ENCODE results near the gene CTXND2. TPM values are rescaled to one million over a fixed set of nuclear protein-coding genes. Genes with fewer than 3 reads are reported as not detected.
"Not testable (repeated sequence)": the region's sequence is repeated elsewhere in the genome, so short reads cannot be mapped to it uniquely, and the experiment has no call there.

The CTXND2 gene
- polyA plus RNA-seq, 1 of the 3 experiments (the other 2 are of a cell fraction), result not detected

DNA sequence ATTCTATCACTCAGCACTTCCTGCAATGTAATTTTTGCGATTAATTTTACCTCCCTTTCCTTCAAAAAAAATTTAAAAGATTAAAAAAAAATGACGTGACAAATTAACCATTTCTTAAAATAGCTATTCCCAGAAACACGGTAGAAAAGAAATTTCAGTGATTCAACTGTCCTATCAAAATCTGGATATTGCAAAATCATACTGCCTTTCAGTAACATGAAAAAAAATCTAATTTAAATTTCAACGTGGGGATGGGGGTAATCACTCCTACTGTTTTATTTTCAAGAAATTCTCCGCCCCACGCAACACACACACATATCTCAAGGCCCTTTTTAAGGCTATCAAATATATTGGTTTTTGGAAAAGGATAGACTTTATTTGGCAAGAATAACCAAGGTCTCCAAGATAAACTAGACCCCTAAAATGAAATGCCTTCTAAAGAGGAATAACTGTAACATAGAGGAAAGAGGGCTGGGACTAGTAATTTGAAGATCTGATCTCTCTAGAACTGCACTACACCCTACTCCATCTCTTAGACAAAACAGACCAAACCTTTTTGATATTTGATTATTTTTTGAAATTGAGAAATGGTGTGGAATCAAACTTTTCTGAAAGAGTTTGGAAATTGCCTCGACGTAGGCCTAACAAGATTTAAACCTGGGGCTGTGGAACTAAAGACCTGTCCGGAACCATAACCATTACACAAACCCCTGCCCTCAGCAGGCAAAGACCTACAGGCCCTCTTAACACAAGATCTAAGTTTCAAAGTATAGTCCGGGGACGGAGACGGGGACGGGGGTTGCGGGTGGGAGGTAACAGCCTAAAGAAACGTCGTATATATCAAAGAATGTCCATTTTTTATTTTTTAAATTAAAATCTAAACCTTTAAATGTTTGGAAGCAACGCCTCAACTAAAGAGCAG lies 11.5 kb upstream of the CTXND2 start:
- ChIA-PET CTCF (no interaction called here), POLR2A (no interaction called here)
- peak; percentile 37 for DNase-seq

DNA sequence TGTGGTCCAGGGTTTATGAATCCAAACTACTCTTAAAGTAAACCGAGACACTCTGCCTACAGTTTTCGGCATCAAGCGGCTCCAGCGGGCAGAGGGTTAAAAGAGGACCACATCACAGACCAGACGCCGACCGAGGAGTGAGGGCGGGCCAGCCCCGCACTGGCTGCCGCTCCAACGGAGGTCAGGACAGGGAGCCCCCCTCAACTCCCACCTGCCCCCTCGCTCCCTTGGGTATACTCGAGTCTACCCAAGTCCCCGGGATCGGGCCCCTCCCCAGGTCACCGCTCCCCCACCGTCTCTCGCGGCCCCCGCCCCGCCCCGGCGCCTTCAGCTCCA lies 10.8 kb upstream of the CTXND2 start:
- peaks cover 0 to 5% of the 10 kb centered on the region in 2 experiments for H3K36me3 ChIP-seq (replicated peaks in 1 of 2; ENCODE audit: control insufficient read depth in 1 of 2, insufficient read depth in 2 of 2, low read length in 1 of 2)
- peak overlapping the region; percentile 88 for H2AFZ ChIP-seq (ENCODE audit: low read depth)
- H3K4me2 ChIP-seq, result peak overlapping the region; percentile 84
- H3K9ac ChIP-seq, result peak overlapping the region; percentile 84
- H3K79me2 ChIP-seq (ENCODE audit: insufficient read depth), result peaks cover 54% of the 10 kb centered on the region
- TF ChIP-seq YY1 (IDR thresholded peaks at IDR 0.05; ENCODE audit: low read depth) (no peak), SIN3A (IDR thresholded peaks at IDR 0.05; ENCODE audit: borderline replicate concordance, low read depth, low read length) (0 out of 2 replicates have a peak, but pooled peaks have one; percentile 9), CHD2 (IDR thresholded peaks at IDR 0.05; ENCODE audit: low read length, partially characterized antibody) (peak; percentile 13), JUND (IDR thresholded peaks at IDR 0.05) (no peak), RCOR1 (IDR thresholded peaks at IDR 0.05; ENCODE audit: low read length) (no peak)
- TF ChIP-seq, protein P1, sequence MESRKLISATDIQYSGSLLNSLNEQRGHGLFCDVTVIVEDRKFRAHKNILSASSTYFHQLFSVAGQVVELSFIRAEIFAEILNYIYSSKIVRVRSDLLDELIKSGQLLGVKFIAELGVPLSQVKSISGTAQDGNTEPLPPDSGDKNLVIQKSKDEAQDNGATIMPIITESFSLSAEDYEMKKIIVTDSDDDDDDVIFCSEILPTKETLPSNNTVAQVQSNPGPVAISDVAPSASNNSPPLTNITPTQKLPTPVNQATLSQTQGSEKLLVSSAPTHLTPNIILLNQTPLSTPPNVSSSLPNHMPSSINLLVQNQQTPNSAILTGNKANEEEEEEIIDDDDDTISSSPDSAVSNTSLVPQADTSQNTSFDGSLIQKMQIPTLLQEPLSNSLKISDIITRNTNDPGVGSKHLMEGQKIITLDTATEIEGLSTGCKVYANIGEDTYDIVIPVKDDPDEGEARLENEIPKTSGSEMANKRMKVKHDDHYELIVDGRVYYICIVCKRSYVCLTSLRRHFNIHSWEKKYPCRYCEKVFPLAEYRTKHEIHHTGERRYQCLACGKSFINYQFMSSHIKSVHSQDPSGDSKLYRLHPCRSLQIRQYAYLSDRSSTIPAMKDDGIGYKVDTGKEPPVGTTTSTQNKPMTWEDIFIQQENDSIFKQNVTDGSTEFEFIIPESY (IDR thresholded peaks at IDR 0.05; ENCODE audit: borderline replicate concordance, low read depth), result no peak
- H3K9me3 ChIP-seq, result no peaks in the 10 kb centered on the region
- peak overlapping the region; percentile 59 to 75 for H3K4me3 ChIP-seq (ENCODE audit: low read depth in 2 of 2, low read length in 1 of 2)
- peak overlapping the region; percentile 76 to 89 for H3K27ac ChIP-seq (ENCODE audit: low read depth in 2 of 2, low read length in 1 of 2)
- ChIA-PET CTCF (no interaction called here), POLR2A (no interaction called here)
- H4K20me1 ChIP-seq (ENCODE audit: insufficient read depth), result peaks cover 4% of the 10 kb centered on the region; the same call in 1 of the 2 replicates
- WGBS (ENCODE audit: low lambda C conversion rate), result 1% methylated on average over 15 of the region's 23 CpGs
- H3F3A ChIP-seq (replicated peaks; ENCODE audit: insufficient read depth), result peaks cover 9% of the 10 kb centered on the region
- no peaks in the 10 kb centered on the region for H3K9me2 ChIP-seq
- peaks cover 0 to 10% of the 10 kb centered on the region in 2 experiments; a peak in 2 of 4 replicates for H3K4me1 ChIP-seq (ENCODE audit: control insufficient read depth in 1 of 2, insufficient read depth in 2 of 2, low read depth in 1 of 2, low read length in 1 of 2)
- H3K27me3 ChIP-seq (ENCODE audit: insufficient read depth), result no peaks in the 10 kb centered on the region
- DNase-seq, result no peak

More for the DNA sequence above, 11.5 kb upstream of the CTXND2 start:
- Histone ChIP-seq H3K9me2 (no peaks in the 10 kb centered on the region), H2AFZ (ENCODE audit: low read depth) (peak overlapping the region; percentile 88), H3K36me3 (replicated peaks in 1 of 2; ENCODE audit: control insufficient read depth in 1 of 2, insufficient read depth in 2 of 2, low read length in 1 of 2) (peaks cover 0 to 5% of the 10 kb centered on the region in 2 experiments), H3K27me3 (ENCODE audit: insufficient read depth) (no peaks in the 10 kb centered on the region), H3K9me3 (no peaks in the 10 kb centered on the region), H3K9ac (peak overlapping the region; percentile 84), H3F3A (replicated peaks; ENCODE audit: insufficient read depth) (peaks cover 6% of the 10 kb centered on the region), H4K20me1 (ENCODE audit: insufficient read depth) (peaks cover 4% of the 10 kb centered on the region; the same call in 1 of the 2 replicates), H3K4me2 (peak overlapping the region; percentile 84), H3K27ac (ENCODE audit: low read depth in 2 of 2, low read length in 1 of 2) (peak overlapping the region; percentile 76 to 89), H3K4me1 (ENCODE audit: control insufficient read depth in 1 of 2, insufficient read depth in 2 of 2, low read depth in 1 of 2, low read length in 1 of 2) (peaks cover 0 to 10% of the 10 kb centered on the region in 2 experiments; a peak in 2 of 4 replicates), H3K4me3 (ENCODE audit: low read depth in 2 of 2, low read length in 1 of 2) (peak overlapping the region; percentile 59 to 75), H3K79me2 (ENCODE audit: insufficient read depth) (peaks cover 60% of the 10 kb centered on the region)
- no peak for TF ChIP-seq EP300 (IDR thresholded peaks at IDR 0.05; ENCODE audit: borderline replicate concordance in 1 of 2, low read depth in 1 of 2, low read length in 1 of 2)
- TF ChIP-seq GABPA (IDR thresholded peaks at IDR 0.05; ENCODE audit: low read depth), result no peak
- no peak for TF ChIP-seq ELF1 (IDR thresholded peaks at IDR 0.05)
- TF ChIP-seq JUND (IDR thresholded peaks at IDR 0.05), result no peak
- no peak for TF ChIP-seq MEF2A (IDR thresholded peaks at IDR 0.05; ENCODE audit: borderline replicate concordance, low read depth)
- TF ChIP-seq RAD21 (IDR thresholded peaks at IDR 0.05; ENCODE audit: low read length), result no peak
- TF ChIP-seq SIN3A (IDR thresholded peaks at IDR 0.05; ENCODE audit: borderline replicate concordance, low read depth, low read length), result 0 out of 2 replicates have a peak, but pooled peaks have one; percentile 11
- TF ChIP-seq CHD2 (IDR thresholded peaks at IDR 0.05; ENCODE audit: low read length, partially characterized antibody), result no peak
- WGBS (ENCODE audit: low lambda C conversion rate), result 12% methylated on average over 17 of the region's 17 CpGs

DNA sequence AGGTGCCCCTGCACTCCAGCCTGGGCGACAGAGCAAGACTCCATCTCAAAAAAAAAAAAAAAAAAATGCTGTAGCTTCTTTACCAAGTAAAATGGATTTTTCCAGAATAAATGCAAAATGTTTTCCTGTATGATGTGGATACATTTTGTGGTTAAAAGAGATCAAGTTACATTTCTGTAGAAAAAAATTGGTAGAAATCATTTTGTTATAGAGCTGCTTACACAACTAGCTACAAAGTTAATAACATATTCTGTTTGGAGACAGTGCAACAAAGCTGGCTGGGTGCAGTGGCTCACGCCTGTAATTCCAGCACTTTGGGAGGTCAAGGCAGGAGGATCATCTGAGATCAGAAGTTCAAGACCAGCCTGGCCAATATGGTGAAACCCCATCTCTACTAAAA lies 8.0 kb upstream of the CTXND2 start:
- H3K79me2 ChIP-seq (ENCODE audit: insufficient read depth), result peaks cover 25% of the 10 kb centered on the region
- CTCF ChIA-PET, result interaction anchor here (0.7 to 1.9 kb wide), 4 partner anchors 11 to 117 kb away, joined by 3 to 8 read pairs (median 4); no protein-coding TSS in a partner anchor
- DNase-seq, result not testable (repeated sequence)

More for the DNA sequence above, 8.0 kb upstream of the CTXND2 start:
- H3K27ac ChIP-seq (ENCODE audit: low read depth in 2 of 2, low read length in 1 of 2); H3K36me3 ChIP-seq (replicated peaks in 1 of 2; ENCODE audit: control insufficient read depth in 1 of 2, insufficient read depth in 2 of 2, low read length in 1 of 2); H4K20me1 ChIP-seq (ENCODE audit: insufficient read depth); H2AFZ ChIP-seq (ENCODE audit: low read depth); H3K4me3 ChIP-seq (ENCODE audit: low read depth in 2 of 2, low read length in 1 of 2); POLR2A ChIA-PET; H3K9me2 ChIP-seq; H3K9ac ChIP-seq; H3K9me3 ChIP-seq; H3K27me3 ChIP-seq (ENCODE audit: insufficient read depth); H3K4me2 ChIP-seq: not testable (repeated sequence)
- 95% methylated on average over 2 of the region's 2 CpGs for WGBS (ENCODE audit: low lambda C conversion rate)
- peaks cover 0 to 10% of the 10 kb centered on the region in 2 experiments; a peak in 2 of 4 replicates for H3K4me1 ChIP-seq (ENCODE audit: control insufficient read depth in 1 of 2, insufficient read depth in 2 of 2, low read depth in 1 of 2, low read length in 1 of 2)
- peaks cover 13% of the 10 kb centered on the region for H3F3A ChIP-seq (replicated peaks; ENCODE audit: insufficient read depth)
